Measurements from ENCODE around the gene MUC5AC.
A peak's percentile ranks its signal among the peaks of the same experiment; 100 is the strongest.

The MUC5AC gene

GRCh38 chr11:1121331-1121812 lies 36.4 kb upstream of the MUC5AC start:
- no peak for DNase-seq

GRCh38 chr11:1121813-1122663 lies 35.7 kb upstream of the MUC5AC start:
- DNase-seq = no peak

GRCh38 chr11:1122664-1123002 lies 35.1 kb upstream of the MUC5AC start:
- no peak for DNase-seq

- no peak for DNase-seq
Observed at GRCh38 chr11:1123970-1124369, 33.8 kb upstream of the MUC5AC start.

GRCh38 chr11:1125803-1126202 lies 31.9 kb upstream of the MUC5AC start:
- DNase-seq = no peak

GRCh38 chr11:1126491-1126926 lies 31.2 kb upstream of the MUC5AC start:
- DNase-seq = no peak

- DNase-seq = no peak
Observed at GRCh38 chr11:1126935-1127663, 30.7 kb upstream of the MUC5AC start.

- DNase-seq = no peak
Observed at GRCh38 chr11:1127664-1128162, 30.0 kb upstream of the MUC5AC start.

GRCh38 chr11:1128311-1129142 lies 29.2 kb upstream of the MUC5AC start:
- DNase-seq = no peak

- no peak for DNase-seq
Observed at GRCh38 chr11:1129143-1129610, 28.6 kb upstream of the MUC5AC start.

GRCh38 chr11:1129611-1130160 lies 28.1 kb upstream of the MUC5AC start:
- no peak for DNase-seq

GRCh38 chr11:1130276-1131032 lies 27.3 kb upstream of the MUC5AC start:
- peak; percentile 24 for DNase-seq

- DNase-seq = peak; percentile 26
Observed at GRCh38 chr11:1131033-1131911, 26.5 kb upstream of the MUC5AC start.

- DNase-seq = no peak
Observed at GRCh38 chr11:1134848-1135445, 22.8 kb upstream of the MUC5AC start.

- DNase-seq = peak; percentile 26
Observed at GRCh38 chr11:1138097-1138496, 19.7 kb upstream of the MUC5AC start.

GRCh38 chr11:1139441-1140083 lies 18.2 kb upstream of the MUC5AC start:
- DNase-seq = peak; percentile 19

GRCh38 chr11:1140642-1141490 lies 16.9 kb upstream of the MUC5AC start:
- peak; percentile 26 for DNase-seq

GRCh38 chr11:1146365-1146764 lies 11.4 kb upstream of the MUC5AC start:
- DNase-seq = peak; percentile 49

GRCh38 chr11:1147792-1148191 lies 10.0 kb upstream of the MUC5AC start:
- no peak for DNase-seq
